Tibial nerve (tissue), 3 donors: Measurements from ENCODE around the gene FAR1.

ENCODE experiments used
- CTCF ChIP-seq, 5 experiments: fragments of 200-600 bp in 3 of 5; fragments of 450-650 bp in 2 of 5; sonication (generic) in 3 of 5; IDR thresholded peaks; one replicate each; pipeline ENCODE4 v1.5.1; 2016 to 2019; ENCODE audit warnings: antibody characterized with exemption in 5 of 5, mild to moderate bottlenecking in 3 of 5, moderate library complexity in 2 of 5
- POLR2A ChIP-seq, 2 donors: fragments of 450-650 bp; IDR thresholded peaks; one replicate each; pipeline ENCODE4 v1.6.1; 2017; ENCODE audit warnings: antibody characterized with exemption in 2 of 2, mild to moderate bottlenecking in 2 of 2, moderate library complexity in 2 of 2

GRCh38 chr11:13726456-13726855 lies 58.0 kb downstream of the FAR1 start:
- TF ChIP-seq CTCF (IDR thresholded peaks at IDR 0.05) (no peak), POLR2A (IDR thresholded peaks at IDR 0.05) (no peak)
